RWPE2 (cell line): ENCODE data around the gene OR1E2.
"Not testable (repeated sequence)": the region's sequence is repeated elsewhere in the genome, so short reads cannot be mapped to it uniquely, and the experiment has no call there.

Source experiments
- ATAC-seq: fragments of 200-7000 bp; cut with Tn5 transposase; 3 replicates; pipeline ENCODE4 v1.9.1; 2021; ENCODE audit warnings: low read depth
- DNase-seq: peaks from one replicate; pipeline ENCODE4 v3.0.0-alpha.2; 2020; ENCODE audit warnings: low spot score
- H3K27ac ChIP-seq: fragments of 450-650 bp; 2 replicates; pipeline ENCODE4 v1.5.1; 2017; ENCODE audit warnings: mild to moderate bottlenecking; ENCODE audit not compliant: poor library complexity, severe bottlenecking
- H3K27me3 ChIP-seq: fragments of 250-450 bp; sonication (Bioruptor Pico); 2 replicates; pipeline ENCODE4 v1.5.1; 2021; ENCODE audit warnings: mild to moderate bottlenecking, moderate library complexity; ENCODE audit not compliant: insufficient read depth, poor library complexity, severe bottlenecking
- H3K36me3 ChIP-seq: fragments of 250-450 bp; sonication (Bioruptor Pico); 2 replicates; pipeline ENCODE4 v1.5.1; 2020; ENCODE audit warnings: low read depth, mild to moderate bottlenecking, moderate library complexity
- H3K4me1 ChIP-seq: fragments of 250-450 bp; sonication (Bioruptor Pico); 2 replicates; pipeline ENCODE4 v1.5.1; 2021; ENCODE audit warnings: mild to moderate bottlenecking, moderate library complexity; ENCODE audit not compliant: insufficient read depth, poor library complexity, severe bottlenecking
- H3K4me3 ChIP-seq: fragments of 250-450 bp; sonication (Bioruptor Pico); 2 replicates; pipeline ENCODE4 v1.5.1; 2021; ENCODE audit warnings: mild to moderate bottlenecking, moderate library complexity; ENCODE audit not compliant: severe bottlenecking
- H3K9me3 ChIP-seq: fragments of 250-450 bp; sonication (Bioruptor Pico); 2 replicates; pipeline ENCODE4 v1.5.1; 2021; ENCODE audit warnings: mild to moderate bottlenecking, moderate library complexity; ENCODE audit not compliant: severe bottlenecking
- TF ChIP-seq, protein P1 (sequence below): fragments of 450-650 bp; IDR thresholded peaks from one replicate; pipeline ENCODE4 v1.5.1; 2017; ENCODE audit warnings: mild to moderate bottlenecking, moderate library complexity; ENCODE audit not compliant: poor library complexity, severe bottlenecking

Gene OR1E2

DNA sequence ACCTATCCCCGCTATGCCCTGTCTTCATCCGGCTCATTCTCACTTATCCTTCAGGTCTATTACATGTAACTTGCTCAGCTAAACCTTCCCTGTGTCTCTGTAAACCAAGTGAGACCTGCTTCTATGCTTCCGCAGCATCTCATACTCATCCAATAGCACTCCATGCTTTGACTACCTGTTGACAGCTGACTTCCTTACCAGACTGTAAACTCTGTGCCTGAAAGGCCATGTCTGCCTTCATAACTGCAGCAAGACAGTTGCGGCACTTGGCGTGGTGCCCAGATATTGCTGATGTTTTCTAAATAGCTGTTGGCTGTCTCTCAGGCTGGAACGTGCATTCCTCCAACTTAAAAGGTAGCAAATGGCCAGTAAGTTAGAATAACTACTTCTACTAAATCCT lies 33.6 kb downstream of the OR1E2 start:
- peaks cover 3% of the 10 kb centered on the region for H3K27me3 ChIP-seq
- ATAC-seq (no peak), DNase-seq (no peak)
- no peaks in the 10 kb centered on the region for H3K9me3 ChIP-seq
- H3K36me3 ChIP-seq: no peaks in the 10 kb centered on the region
- TF ChIP-seq, protein P1, sequence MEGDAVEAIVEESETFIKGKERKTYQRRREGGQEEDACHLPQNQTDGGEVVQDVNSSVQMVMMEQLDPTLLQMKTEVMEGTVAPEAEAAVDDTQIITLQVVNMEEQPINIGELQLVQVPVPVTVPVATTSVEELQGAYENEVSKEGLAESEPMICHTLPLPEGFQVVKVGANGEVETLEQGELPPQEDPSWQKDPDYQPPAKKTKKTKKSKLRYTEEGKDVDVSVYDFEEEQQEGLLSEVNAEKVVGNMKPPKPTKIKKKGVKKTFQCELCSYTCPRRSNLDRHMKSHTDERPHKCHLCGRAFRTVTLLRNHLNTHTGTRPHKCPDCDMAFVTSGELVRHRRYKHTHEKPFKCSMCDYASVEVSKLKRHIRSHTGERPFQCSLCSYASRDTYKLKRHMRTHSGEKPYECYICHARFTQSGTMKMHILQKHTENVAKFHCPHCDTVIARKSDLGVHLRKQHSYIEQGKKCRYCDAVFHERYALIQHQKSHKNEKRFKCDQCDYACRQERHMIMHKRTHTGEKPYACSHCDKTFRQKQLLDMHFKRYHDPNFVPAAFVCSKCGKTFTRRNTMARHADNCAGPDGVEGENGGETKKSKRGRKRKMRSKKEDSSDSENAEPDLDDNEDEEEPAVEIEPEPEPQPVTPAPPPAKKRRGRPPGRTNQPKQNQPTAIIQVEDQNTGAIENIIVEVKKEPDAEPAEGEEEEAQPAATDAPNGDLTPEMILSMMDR: no peak
- no peaks in the 10 kb centered on the region for H3K4me1 ChIP-seq
- no peak overlapping the region for H3K4me3 ChIP-seq
- no peak overlapping the region for H3K27ac ChIP-seq

DNA sequence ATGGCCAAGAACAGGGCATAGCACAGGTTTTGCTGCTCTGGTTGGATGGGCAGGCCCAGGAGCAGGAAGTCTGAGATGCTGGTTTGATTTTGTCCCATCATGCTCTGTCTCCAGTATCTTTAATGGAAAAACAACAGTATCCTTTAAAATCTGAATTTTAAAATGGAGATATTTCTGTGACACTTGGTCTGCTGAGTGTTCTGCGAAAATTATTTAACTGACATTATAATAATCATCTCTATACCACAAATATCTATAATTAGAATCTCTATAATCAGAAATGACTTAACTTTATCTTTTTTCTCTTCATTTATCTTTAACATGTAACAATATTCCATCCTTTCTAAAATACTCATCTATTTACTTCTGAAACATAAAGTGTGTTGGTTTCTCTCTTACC lies 35.3 kb downstream of the OR1E2 start, which contains the start of gene OR1E1:
Gene OR1E1 (minus strand): TSS at position 101 of the 400 bp plus-strand sequence. CDS start 0 bp downstream, at position 101.
- DNase-seq: no peak
- TF ChIP-seq, protein P1: no peak
- Histone ChIP-seq H3K9me3 (no peaks in the 10 kb centered on the region), H3K27ac (no peak within 1 kb of the TSS), H3K4me1 (no peaks in the 10 kb centered on the region), H3K36me3 (no peaks in the 10 kb centered on the region), H3K4me3 (no peak within 1 kb of the TSS), H3K27me3 (peaks cover 3% of the 10 kb centered on the region)
- no peak for ATAC-seq

DNA sequence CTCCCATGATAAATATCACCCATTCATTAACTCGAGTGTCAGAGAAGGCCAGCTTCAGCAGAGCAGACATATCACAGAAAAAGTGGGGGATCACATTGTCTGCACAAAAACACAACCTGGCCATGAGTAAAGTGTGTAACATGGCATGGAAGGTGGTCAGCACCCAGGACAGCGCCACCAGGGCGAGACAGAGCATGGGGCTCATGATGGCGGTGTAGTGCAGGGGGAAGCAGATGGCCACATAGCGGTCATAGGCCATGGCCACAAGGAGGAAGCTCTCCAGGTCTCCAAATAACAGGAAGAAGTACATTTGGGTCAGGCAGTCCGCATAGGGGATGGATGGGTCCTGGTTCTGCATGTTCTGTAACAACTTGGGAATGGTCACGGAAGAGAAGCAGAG lies 35.8 kb downstream of the OR1E2 start:
- H3K27ac ChIP-seq, ATAC-seq, H3K9me3 ChIP-seq, H3K4me3 ChIP-seq, H3K36me3 ChIP-seq, DNase-seq, H3K27me3 ChIP-seq, H3K4me1 ChIP-seq: not testable (repeated sequence)

DNA sequence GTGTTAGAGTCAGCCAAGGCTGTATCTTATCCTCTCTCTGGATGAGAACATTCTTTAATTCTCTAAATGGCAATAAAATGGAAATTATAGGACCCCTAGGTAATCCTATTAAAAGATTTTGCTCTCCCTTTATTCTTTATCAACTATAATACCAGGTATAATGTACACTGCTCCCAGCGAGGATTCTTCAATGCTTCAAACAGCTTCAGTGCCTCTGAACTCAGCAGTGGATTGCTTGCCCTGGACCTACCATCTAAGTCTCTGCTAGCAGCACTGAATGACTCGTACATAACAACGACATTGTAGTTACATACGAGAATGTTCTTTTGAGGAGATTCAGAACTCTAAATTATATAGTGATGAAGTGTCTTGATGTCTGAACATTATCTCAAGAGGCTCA lies 43.9 kb downstream of the OR1E2 start:
- no peaks in the 10 kb centered on the region for H3K4me1 ChIP-seq
- no peak overlapping the region for H3K4me3 ChIP-seq
- TF ChIP-seq, protein P1: no peak
- H3K27me3 ChIP-seq: no peaks in the 10 kb centered on the region
- ATAC-seq (no peak), DNase-seq (no peak)
- peaks cover 2% of the 10 kb centered on the region for H3K9me3 ChIP-seq
- H3K36me3 ChIP-seq: no peaks in the 10 kb centered on the region
- no peak overlapping the region for H3K27ac ChIP-seq

DNA sequence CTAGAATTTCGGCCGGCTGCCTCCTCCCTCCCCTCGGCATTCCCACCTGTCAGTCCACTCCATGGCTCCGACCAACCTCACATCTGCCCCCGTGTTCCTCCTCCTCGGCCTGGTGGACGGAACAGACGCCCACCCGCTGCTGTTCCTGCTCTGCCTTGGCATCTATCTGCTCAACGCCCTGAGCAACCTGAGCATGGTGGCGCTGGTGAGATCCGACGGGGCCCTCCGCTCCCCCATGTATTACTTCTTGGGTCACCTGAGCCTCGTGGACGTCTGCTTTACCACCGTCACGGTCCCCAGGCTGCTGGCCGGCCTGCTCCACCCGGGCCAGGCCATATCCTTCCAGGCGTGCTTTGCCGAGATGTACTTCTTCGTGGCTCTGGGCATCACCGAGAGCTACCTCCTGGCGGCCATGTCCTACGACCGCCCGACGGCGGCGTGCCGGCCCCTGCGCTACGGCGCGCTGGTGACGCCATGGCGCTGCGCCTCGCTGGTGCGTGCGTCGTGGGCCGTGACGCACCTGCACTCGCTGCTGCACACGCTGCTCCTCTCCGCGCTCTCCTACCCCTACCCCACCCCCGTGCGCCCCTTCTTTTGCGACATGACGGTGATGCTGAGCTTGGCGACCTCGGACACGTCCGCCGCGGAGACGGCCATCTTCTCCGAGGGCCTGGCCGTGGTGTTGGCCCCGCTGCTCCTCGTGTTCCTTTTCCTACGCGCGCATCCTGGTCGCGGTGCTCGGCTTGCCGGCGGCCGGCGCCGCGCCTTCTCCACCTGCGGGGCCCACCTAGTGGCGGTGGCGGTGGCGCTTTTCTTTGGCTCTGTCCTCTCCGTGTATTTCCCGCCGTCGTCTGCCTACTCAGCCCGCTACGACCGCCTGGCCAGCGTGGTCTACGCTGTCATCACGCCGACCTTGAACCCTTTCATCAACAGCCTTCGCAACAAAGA lies 47.5 kb downstream of the OR1E2 start, which contains the start of gene OR3A2:
Gene OR3A2 (minus strand): TSS at position 440 of the 948 bp plus-strand sequence.
- TF ChIP-seq, protein P1: no peak
- Histone ChIP-seq H3K27ac (no peak within 1 kb of the TSS), H3K9me3 (peaks cover 2% of the 10 kb centered on the region), H3K4me1 (no peaks in the 10 kb centered on the region), H3K27me3 (no peaks in the 10 kb centered on the region), H3K4me3 (peak within 1 kb of the TSS; percentile 42), H3K36me3 (no peaks in the 10 kb centered on the region)
- peak; percentile 93 for ATAC-seq
- DNase-seq: no peak
